Femur (tissue), 1 donor: ENCODE measurements around the gene EVA1C.
"Not testable (repeated sequence)": the region's sequence is repeated elsewhere in the genome, so short reads cannot be mapped to it uniquely, and the experiment has no call there.

Experiments used
- DNase-seq: peaks from one replicate; pipeline ENCODE4 v3.0.0-alpha.2; 2017

The EVA1C gene

GRCh38 chr21:32506411-32506965 is 94.0 kb downstream of the EVA1C start:
- DNase-seq, result not testable (repeated sequence)

GRCh38 chr21:32507342-32507919 is 94.9 kb downstream of the EVA1C start:
- no peak for DNase-seq

GRCh38 chr21:32508036-32508435 is 95.5 kb downstream of the EVA1C start:
- DNase-seq, result not testable (repeated sequence)

GRCh38 chr21:32508558-32508957 is 96.1 kb downstream of the EVA1C start:
- no peak for DNase-seq

- not testable (repeated sequence) for DNase-seq
These were observed 96.5 kb downstream of the EVA1C start for GRCh38 chr21:32508975-32509374.

DNA sequence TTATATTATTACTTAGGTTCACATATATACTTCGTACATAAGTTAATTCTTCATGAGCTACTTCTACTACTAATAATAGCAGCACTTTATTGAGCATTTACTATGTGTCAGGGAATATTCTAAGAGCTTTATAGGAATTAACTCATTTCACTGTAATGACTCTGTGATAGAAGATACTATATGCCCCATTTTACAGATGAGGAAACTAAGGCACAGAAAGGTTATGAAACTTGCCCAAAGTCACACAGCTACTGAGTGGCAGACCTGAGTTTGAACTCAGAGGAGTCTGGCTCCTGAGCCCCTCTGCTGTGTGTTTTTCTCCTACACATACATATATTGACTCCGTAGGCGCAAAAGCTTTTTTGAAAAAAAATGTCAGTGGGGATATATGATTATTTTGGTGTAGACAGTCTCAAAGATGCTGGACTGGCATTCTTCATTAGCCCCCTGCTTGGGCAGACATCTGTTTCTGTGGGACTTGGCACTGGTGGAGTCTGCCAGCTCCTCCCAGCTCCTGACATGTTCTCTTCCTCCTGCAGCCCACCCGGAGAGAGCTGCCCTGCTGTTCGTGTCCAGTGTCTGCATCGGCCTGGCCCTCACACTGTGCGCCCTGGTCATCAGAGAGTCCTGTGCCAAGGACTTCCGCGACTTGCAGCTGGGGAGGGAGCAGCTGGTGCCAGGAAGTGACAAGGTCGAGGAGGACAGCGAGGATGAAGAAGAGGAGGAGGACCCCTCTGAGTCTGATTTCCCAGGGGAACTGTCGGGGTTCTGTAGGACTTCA is 102.0 kb downstream of the EVA1C start:
- no peak for DNase-seq

- no peak for DNase-seq
These were observed 103.4 kb downstream of the EVA1C start for GRCh38 chr21:32515874-32516273.

GRCh38 chr21:32516756-32517649 is 104.5 kb downstream of the EVA1C start:
- DNase-seq, result no peak

DNA sequence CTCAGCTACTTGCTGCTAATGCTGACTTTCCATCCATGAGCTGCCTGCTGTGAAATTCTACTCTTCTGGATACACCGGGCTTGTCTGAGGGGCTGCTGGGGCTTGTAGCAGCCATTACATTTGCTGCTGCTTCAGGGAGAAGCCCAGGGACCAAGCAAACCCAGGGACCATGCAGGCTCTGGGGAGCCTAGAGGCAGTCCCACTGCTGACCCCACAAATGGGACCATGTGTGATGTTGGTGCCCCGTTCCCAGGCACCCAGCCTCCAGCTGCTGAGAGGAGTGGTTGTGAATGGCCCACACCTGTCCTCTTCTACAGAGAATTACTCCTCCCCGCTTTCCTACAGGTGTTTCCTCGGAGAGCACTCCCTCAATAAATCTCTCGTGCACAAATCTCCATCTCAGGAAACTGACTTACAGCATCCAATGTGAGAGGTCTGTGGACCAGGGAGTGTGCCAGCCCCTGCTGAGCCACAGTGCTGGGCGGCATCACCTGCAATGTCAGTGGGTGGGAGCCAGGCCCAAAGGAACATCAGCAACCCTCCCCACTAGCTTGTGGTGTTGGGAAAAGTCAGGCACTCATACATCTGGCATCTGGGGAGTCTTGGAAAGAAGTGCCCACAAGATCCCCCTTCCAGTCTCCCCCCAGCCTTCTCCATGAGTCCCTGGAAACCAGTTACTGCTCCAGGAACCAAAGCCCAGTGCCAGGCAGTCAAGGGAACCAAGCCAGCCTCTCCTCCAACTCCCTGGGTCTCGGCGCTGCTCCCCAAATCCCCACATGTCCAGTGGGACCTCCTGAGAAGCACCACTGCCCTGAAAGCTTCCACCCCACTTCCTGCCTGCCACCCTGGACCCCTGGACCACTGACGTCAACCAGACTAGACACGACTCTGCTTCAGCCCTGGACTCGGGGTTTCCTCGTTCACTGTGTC is 107.7 kb downstream of the EVA1C start:
- DNase-seq, result no peak

GRCh38 chr21:32520875-32521735 is 108.6 kb downstream of the EVA1C start:
- peak; percentile 84 for DNase-seq

GRCh38 chr21:32521736-32522355 is 109.3 kb downstream of the EVA1C start:
- no peak for DNase-seq

- no peak for DNase-seq
These were observed 111.0 kb downstream of the EVA1C start for GRCh38 chr21:32523463-32523862.

GRCh38 chr21:32523988-32524719 is 111.6 kb downstream of the EVA1C start:
- peak; percentile 41 for DNase-seq

GRCh38 chr21:32525282-32525681 is 112.8 kb downstream of the EVA1C start:
- DNase-seq, result no peak

- DNase-seq, result no peak
These were observed 117.2 kb downstream of the EVA1C start for GRCh38 chr21:32529679-32530078.

- DNase-seq, result not testable (repeated sequence)
These were observed 118.3 kb downstream of the EVA1C start for GRCh38 chr21:32530809-32531208.

DNA sequence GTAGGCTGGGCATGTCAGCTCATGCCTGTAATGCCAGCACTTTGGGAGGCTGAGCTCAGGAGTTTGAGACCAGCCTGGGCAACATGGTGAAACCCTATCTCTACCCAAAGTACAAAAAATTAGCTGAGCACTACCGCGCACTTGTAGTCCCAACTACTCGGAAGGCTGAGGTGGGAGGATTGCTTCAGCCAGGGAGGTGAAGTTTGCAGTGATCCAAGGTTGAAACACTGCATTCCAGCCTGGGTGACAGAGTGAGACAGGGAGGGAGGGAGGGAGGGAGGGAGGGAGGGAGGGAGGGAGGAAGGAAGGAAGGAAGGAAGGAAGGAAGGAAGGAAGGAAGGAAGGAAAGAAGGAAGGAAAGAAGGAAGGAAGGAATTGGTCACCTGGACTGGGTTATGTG is 119.1 kb downstream of the EVA1C start:
- not testable (repeated sequence) for DNase-seq

DNA sequence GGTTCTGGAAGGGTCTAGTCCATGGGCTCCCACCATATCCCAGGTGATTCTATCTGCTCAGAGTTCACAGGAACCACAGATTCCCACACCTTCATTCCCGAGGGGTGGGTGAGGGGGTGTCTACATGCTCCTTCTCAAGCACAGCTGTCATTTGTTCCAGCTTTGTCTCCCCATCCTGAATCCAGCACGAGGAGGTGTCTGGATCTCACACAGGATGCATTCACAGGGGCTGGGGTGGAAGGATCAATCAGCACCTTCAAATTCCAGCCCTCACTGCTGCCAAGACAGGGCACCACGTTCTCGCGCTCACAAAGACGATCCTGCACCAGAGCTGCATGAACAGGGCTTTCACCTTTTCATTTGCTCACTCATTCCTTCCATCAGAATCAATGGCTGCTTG is 120.1 kb downstream of the EVA1C start:
- no peak for DNase-seq

DNA sequence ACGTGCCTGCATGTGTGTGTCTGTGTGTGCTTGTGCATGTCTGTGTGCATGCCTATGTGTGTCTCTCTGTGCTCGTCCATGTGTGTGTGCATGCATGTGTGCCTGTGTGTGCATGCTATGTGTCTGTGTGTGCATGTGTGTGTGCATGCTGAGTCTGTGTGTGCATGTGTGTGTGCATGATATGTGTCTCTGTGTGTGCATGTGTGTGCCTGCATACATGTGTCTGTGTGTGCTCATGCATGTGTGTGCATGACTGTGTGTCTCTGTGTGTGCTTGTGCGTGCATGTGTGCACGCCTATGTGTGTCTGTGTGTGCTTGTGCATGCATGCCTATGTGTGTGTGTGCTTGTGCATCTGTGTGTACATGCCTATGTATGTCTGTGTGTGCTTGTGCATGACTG is 120.5 kb downstream of the EVA1C start:
- no peak for DNase-seq

GRCh38 chr21:32533611-32534010 is 121.1 kb downstream of the EVA1C start:
- no peak for DNase-seq
